ENCODE results near the gene XK. TPM values are rescaled to one million over a fixed set of nuclear protein-coding genes. Genes with fewer than 3 reads are reported as not detected.

The XK gene
- not detected for total RNA-seq (2021; fragmentation: NEBNext Ultra II Directional; extraction: Animal tissue kit (Norgen Biotek cat#: 25700))
- long read RNA-seq, result 0 reads

DNA sequence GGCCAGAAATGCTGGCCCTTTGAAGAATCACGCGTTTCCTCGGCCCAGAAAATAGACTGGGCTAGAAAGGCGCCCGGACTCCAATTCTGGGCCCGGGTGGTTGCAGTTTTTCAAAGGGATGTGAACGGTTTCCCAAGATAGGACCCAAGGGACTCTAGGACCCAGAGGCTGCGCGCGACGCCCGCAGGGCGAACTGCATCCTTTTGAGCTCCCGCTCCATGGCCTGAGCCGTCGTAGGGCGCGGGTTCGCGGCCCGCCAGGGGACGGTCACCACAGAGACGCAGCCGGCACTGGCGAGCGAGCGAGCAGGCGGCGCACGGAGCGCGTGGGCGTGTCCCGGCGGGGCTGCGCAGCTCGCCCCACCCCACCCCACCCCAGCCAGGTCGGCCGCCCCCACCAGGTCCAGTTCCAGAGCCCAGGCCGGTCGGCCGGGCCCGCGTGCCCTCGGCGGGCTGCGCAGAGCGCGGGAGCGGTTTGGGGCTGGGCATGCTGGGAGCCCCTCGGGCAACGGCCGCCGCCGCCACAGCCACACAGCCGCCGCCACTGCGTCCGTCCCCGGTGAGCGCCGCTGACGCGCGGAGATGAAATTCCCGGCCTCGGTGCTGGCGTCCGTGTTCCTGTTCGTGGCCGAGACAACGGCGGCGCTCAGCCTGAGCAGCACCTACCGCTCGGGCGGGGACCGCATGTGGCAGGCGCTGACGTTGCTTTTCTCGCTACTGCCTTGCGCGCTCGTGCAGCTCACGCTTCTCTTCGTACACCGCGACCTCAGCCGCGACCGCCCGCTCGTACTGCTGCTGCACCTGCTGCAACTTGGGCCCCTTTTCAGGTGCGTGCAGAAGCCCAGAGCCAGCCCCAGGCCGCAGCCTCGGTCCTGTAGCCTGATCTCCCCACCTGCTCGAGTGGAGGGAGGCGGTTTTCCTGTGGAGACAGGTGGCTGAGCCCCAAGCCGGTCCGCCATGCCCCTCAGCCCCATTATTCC is at the start of gene XK:
TSS of gene XK (plus strand) at position 411 of the 979 bp plus-strand sequence. CDS start at position 582, 171 bp downstream.
- Mint-ChIP-seq H3K27me3 (ENCODE audit: insufficient read depth) (no peaks in the 10 kb centered on the region; the same call in 1 of the 2 replicates), H3K27ac (no peak within 1 kb of the TSS), H3K4me1 (ENCODE audit: low read depth) (no peaks in the 10 kb centered on the region; the same call in 1 of the 2 replicates), H3K4me3 (peak within 1 kb of the TSS; percentile 20; the same call in 1 of the 2 replicates), H3K36me3 (ENCODE audit: low read depth) (no peaks in the 10 kb centered on the region), H3K9me3 (no peaks in the 10 kb centered on the region)
- TF ChIP-seq, protein P1, sequence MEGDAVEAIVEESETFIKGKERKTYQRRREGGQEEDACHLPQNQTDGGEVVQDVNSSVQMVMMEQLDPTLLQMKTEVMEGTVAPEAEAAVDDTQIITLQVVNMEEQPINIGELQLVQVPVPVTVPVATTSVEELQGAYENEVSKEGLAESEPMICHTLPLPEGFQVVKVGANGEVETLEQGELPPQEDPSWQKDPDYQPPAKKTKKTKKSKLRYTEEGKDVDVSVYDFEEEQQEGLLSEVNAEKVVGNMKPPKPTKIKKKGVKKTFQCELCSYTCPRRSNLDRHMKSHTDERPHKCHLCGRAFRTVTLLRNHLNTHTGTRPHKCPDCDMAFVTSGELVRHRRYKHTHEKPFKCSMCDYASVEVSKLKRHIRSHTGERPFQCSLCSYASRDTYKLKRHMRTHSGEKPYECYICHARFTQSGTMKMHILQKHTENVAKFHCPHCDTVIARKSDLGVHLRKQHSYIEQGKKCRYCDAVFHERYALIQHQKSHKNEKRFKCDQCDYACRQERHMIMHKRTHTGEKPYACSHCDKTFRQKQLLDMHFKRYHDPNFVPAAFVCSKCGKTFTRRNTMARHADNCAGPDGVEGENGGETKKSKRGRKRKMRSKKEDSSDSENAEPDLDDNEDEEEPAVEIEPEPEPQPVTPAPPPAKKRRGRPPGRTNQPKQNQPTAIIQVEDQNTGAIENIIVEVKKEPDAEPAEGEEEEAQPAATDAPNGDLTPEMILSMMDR (IDR thresholded peaks at IDR 0.05), result no peak
- DNase-seq, result no peak

- no peak for DNase-seq
- H3K4me1 Mint-ChIP-seq (ENCODE audit: low read depth), result no peaks in the 10 kb centered on the region
These were observed 47.5 kb upstream of the XK start for GRCh38 chrX:37638047-37638446.

DNA sequence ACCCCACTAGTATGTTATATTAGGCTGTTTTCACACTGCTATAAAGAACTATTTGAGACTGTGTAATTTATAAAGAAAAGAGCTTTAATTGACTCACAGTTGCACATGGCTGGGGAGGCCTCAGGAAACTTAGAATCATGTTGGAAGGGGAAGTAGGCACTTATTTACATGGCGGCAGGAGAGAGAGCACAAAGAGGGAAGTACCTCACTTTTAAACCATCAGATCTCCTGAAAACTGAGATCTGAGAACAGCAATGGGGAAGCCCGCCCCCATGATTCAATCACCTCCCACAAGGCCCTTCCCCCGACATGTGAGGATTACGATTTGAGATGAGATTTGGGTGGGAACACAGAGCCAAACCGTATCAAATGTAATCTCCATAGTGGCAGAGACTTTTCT is 45.4 kb upstream of the XK start:
- H3K27me3 Mint-ChIP-seq (ENCODE audit: insufficient read depth), result no peaks in the 10 kb centered on the region
- no peak overlapping the region for H3K4me3 Mint-ChIP-seq
- TF ChIP-seq, protein P1 (IDR thresholded peaks at IDR 0.05), result no peak
- DNase-seq, result no peak
- no peak overlapping the region for H3K27ac Mint-ChIP-seq
- H3K4me1 Mint-ChIP-seq (ENCODE audit: low read depth), result no peaks in the 10 kb centered on the region
- H3K9me3 Mint-ChIP-seq, result peaks cover 4% of the 10 kb centered on the region; the same call in 1 of the 2 replicates
- H3K36me3 Mint-ChIP-seq (ENCODE audit: low read depth), result no peaks in the 10 kb centered on the region

More at GRCh38 chrX:37638047-37638446, 47.5 kb upstream of the XK start:
- Mint-ChIP-seq H3K36me3 (ENCODE audit: low read depth) (no peaks in the 10 kb centered on the region), H3K27ac (no peak overlapping the region), H3K27me3 (ENCODE audit: insufficient read depth) (no peaks in the 10 kb centered on the region), H3K9me3 (peaks cover 4% of the 10 kb centered on the region; the same call in 1 of the 2 replicates), H3K4me3 (no peak overlapping the region)
- TF ChIP-seq, protein P1 (IDR thresholded peaks at IDR 0.05), result no peak

DNA sequence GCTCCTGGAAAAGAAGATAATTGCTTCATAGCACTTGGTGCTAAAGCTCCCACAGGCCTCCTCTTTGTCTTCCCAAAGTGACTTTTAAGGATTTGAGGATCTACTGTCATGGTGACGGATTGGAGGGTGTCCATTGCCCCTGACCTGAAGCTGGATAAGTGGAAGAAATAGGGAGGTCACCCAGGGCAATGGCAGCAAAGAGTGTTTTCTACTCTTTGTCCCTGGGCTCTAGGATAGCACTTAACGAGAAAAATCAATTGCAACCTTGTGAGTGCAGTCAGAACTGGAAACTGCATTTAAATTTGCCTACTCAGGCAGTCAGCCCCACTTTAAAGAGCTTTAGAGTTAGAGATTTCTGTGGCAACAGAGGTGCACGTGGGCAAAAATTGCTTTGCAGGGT is 43.7 kb upstream of the XK start:
- no peak overlapping the region for H3K4me3 Mint-ChIP-seq

More for the DNA sequence above, 43.7 kb upstream of the XK start:
- no peaks in the 10 kb centered on the region for H3K27me3 Mint-ChIP-seq (ENCODE audit: insufficient read depth)
- H3K36me3 Mint-ChIP-seq (ENCODE audit: low read depth), result no peaks in the 10 kb centered on the region
- no peaks in the 10 kb centered on the region for H3K4me1 Mint-ChIP-seq (ENCODE audit: low read depth)
- DNase-seq, result no peak
- no peak overlapping the region for H3K27ac Mint-ChIP-seq
- peaks cover 4% of the 10 kb centered on the region for H3K9me3 Mint-ChIP-seq
- TF ChIP-seq, protein P1 (IDR thresholded peaks at IDR 0.05), result no peak

Measured in HFFc6 (cell line).